ENCODE results near the gene LMX1B.

The LMX1B gene

GRCh38 chr9:126681336-126681735 lies 67.6 kb downstream of the LMX1B start:
- no peak for FAIRE-seq

DNA sequence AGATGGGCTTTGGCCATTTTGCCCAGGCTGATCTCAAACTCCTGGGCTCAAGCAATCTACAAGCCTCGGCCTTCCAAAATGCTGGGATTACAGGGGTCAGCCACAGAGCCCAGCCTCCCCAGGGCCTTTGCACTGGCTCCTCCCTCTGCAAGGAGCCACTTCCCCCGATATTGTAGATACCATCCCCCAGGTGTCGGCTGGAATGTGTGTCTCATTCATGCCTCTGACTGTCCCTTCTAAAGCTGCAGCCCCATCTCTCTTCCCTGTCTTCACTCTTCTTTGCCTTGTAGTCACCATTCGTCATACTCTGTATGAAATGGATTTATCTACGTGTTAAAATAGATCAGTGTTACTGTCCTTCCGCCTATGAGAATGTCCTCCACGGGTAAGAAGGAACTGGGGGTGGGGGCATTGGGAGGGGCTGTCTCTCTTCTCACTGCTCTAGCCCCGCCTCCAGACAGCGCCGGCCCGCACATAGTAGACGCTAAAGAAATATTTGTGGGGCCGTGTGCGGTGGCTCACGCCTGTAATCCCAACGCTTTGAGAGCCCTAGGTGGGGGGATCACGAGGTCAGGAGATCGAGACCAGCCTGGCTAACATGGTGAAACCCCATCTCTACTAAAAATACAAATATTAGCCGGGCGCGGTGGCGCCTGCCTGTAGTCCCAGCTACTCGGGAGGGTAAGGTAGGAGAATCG lies 68.5 kb downstream of the LMX1B start:
- no peak for FAIRE-seq

DNA sequence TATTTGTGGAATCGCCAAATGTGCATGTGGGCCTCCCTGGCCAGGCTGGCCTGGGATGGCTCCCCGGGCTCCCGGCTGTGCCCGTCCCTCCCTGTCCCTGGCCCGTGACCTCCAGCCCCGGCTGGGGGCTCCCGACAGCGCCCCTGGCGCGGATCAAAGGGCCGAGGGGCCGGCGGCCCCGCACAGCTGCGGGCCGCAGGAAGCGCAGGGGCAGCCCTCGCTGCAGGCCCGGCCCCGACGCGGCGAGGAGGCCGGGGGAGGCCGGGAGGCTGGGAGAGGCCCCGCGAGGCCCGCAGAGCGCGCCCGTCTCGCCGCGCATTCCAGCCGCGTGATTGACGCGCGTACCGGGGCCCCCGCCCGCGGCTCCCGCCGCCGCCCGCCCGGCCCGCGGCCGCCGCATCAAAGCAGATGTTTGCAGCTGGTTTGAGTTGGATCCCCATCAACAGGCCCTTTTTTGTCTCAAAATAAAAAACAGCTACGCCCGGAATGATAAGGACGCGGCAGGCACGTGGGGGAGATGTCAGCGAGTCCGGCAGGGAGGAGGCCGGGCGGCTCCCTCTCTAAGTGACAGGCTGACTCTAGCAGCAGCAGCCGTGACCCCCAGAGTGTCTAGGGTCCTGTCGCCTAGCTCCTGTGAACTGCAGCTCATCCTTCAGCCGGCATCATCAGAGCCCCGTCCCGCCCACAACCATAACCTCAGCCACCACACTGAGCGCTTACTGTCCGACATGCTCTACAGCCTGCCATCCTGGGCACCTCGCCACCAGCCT lies 69.4 kb downstream of the LMX1B start:
- no peak for FAIRE-seq

DNA sequence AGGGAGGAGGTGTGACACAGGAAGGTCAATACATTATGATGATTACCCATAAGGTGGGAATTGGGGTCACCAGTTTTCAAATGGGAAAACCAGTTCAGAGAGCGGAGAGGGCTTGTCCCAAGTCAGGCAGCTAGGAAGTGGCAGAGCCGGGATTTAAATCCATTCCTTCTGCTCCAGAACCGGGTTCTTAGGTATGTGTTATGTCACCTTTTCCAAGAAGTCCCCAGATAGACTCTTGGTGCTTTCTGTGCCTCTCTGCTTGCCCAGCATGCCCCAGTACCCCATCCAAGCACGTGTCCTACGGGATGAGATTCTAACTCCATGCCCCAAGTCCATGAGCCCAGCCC lies 69.9 kb downstream of the LMX1B start:
- FAIRE-seq: no peak

GRCh38 chr9:126684345-126684744 lies 70.6 kb downstream of the LMX1B start:
- FAIRE-seq: no peak

- FAIRE-seq: no peak
These were observed 71.3 kb downstream of the LMX1B start for GRCh38 chr9:126684965-126685465.

DNA sequence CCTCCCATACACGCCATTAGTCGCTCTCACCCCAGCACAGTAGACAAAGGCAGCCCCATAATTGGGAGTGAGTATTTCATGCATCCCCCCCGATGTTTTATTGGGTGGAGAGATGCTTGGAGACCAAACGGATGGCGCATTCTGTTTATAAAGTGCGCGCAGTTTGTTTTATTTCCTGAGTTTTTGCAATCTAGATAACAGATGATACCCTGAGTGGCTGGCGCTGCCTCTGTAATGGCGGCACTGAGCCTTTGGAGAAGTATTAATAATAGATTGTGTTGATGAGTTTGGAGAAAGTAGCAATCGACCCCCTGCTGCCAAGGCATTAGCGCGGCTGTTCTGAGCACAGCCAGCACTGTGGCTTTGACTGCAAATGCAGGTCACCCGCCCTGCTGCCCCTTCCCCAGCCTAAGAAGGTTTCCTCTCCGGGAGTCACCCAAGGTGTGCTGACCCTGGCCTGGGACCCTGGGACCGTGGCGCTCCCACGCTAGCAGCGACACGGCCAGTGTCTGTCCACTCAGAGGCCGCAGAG lies 74.3 kb downstream of the LMX1B start:
- FAIRE-seq: no peak

DNA sequence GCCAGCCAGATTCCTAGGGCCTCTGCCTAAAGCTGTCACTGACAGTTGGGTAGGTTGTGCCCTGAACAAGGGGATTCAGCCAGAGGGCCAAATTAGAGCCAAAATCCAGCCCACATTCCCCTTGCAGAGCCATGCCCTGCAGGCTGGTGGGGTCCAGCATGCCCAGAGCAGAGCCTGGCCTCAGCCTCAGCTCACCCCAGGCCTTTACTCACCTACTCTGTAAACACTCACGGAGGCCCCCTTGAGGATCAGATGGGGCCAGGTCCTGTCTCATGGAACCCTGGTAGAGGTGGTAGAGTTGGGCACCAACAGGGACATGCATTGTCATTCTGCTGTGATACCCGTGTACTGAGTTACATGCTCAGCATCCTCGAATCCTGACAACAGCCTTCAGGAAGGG lies 74.9 kb downstream of the LMX1B start:
- FAIRE-seq: no peak

DNA sequence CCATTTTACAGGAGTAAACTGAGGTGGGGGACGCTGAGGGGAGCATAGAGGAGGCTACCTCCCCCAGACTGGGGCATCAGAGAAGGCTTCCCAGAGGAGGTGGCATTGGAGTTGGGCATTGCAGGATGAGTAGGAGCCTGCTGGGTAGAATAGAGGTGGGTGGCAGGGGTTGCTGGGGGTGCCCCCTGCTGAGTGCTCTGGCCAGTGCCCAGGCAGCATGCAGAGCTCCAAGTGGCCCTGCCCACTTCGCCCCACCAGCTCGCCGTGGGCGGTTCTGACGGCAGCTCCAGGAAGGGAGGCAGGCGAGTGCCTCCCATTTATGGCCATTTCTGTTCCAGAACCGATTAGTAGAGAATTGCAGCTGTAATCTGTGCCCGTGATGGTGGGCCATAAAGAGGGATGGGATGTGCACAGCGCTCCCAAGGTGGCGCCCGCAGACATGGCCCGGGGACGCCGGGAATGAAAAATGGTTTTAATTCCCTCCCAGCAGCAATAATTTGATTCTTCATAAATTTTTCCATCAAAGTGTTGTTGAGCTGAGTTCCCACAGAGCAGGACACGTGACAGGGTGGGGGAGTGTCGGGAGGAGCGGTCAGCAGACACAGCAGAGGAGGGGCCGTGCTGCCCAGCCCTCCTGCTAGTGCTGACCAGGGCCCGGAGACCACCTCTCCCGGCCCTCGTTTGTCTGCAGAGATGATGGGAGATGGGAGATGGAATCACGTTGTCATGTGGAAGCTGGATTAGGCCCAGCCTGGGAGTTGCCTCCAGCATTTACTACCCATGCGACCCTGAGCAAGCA lies 75.5 kb downstream of the LMX1B start:
- FAIRE-seq: no peak

DNA sequence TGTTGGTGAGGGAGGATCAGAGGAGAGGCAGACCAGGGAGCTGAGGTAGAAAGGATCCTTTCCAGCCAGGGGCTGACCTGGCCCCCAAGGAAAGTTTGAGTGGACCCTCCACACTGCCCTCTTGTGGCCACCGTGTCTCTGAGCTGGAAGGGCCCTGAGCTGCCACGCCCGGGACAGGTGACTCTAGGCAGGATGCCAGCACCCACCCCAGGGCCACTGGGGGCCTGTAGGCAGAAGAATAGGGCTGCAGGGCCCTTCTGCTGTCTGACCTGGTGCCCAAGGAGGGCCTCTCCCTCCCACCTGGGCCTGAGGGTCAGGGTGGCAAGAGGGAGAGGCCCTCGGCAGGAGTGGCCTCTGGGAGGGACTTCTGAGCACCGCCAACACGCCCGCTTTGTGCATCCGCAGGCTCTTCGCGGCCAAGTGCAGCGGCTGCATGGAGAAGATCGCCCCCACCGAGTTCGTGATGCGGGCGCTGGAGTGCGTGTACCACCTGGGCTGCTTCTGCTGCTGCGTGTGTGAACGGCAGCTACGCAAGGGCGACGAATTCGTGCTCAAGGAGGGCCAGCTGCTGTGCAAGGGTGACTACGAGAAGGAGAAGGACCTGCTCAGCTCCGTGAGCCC lies 76.8 kb downstream of the LMX1B start:
- FAIRE-seq: no peak

DNA sequence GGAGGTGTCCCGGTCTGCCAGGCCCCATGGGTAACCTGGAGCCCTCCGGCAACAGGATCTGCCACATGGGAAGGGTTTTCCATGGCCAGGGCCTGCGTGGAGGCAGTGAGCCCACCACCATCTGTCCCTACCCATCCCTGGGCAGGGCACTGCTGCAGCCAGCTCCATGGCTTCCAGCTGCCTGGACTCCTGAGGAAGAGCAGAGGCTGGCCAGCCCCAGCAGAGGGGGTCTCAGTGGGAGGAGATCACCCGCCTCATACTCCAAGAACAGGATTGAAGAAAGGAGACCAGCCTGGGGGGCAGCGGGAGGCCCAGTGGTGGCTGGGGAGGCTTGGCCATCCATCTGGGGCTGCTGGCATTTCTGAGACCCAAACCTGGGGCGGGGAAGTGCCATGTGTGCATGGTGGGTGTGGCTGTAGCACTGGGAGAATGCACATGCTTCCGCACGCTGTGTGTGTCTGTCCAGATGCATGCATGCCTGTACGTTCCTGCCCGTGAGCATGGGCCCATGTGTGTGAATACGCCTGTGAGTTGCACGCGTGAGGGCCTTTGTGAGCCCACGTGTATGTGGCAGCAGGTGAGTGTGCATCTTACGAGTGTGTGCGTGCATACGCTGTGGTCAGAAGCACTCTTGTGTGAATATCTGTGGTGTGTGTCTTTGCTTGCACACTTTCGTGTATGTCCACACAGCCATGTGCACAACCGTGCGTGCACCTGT lies 78.5 kb downstream of the LMX1B start:
- FAIRE-seq: no peak

GRCh38 chr9:126692759-126693427 lies 79.2 kb downstream of the LMX1B start:
- no peak for FAIRE-seq

DNA sequence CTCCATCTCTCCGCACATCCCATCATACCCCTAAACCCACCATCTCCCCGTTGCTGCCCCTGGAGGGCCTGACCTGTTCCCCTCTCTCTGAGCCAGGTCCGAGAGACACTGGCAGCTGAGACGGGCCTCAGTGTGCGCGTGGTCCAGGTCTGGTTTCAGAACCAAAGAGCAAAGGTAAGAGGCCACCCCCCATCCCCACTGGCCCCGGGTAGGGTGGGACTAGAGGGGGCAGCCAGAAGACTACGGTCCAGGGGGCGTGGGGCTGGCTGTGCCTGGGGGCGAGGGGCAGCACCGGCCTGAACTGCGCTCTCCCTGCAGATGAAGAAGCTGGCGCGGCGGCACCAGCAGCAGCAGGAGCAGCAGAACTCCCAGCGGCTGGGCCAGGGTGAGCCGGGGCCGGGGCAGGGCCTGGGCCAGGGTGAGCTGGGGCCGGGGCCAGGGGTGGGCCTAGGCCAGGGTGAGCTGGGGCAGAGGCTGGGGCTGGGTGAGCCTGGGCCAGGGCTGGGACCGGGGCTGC lies 79.8 kb downstream of the LMX1B start:
- FAIRE-seq: no peak

GRCh38 chr9:126694206-126695081 lies 80.7 kb downstream of the LMX1B start:
- FAIRE-seq: no peak

DNA sequence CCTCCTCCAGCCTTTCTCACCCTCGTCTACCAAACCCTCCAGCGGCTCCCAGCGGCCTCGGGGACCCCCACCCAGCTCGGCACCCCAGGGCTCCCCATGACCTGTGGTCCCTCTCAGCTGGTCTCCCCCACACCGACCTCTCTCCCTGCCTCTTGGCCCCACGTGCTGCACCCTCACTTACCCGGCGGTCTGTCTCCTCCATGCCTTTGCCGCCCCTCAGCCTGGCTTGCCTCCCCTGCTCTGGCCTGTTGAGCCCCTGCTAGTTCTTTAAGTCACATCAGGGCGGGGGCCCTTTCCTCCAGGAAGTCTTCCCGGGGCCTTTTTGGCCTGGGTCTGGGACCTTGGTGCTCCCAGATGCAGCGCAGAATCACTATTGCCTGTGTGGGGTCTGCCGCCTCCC lies 81.5 kb downstream of the LMX1B start:
- FAIRE-seq: no peak

- no peak for FAIRE-seq
These were observed 82.1 kb downstream of the LMX1B start for GRCh38 chr9:126695701-126696400.

- no peak for FAIRE-seq
These were observed 82.8 kb downstream of the LMX1B start for GRCh38 chr9:126696401-126697145.

DNA sequence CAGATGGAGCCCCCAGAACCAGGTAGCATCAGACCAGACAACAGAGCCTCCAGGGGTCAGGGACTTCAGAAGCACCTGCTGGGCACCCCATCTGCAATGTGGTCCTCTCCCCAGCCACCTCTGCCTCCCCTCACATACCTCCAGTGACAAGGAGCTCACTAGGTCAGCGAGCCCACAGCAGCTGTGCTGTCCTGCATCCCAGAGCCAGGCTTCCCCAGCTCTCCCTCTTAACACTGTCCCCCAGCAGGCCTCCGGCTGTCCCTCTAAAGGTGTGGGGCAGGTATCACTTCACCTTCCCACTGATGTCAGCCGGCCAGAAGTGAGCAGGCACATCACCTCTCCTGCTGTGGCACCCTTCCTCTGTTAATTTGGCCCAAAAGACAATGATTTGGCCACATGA lies 83.6 kb downstream of the LMX1B start:
- no peak for FAIRE-seq

DNA sequence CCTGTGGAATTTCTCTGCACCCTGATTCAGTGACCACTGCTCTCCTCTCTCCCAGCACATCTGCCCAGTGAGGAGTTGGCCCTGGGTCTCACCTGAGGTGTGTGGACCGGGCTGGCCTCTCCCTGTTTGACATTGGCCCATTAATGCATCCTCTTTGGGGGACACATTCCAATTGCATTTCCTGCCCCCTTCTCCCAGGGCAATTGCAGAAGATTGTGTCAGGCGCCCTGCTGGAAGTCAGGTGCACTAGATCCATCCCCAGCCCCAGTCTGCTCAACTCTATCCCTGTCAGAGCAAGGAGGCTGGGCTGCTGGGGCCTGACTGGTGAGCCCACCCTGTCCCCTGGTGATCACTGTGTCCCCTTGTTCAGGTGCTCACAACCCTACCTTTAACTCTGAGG lies 84.5 kb downstream of the LMX1B start:
- no peak for FAIRE-seq
